HT1080 (cell line): ENCODE results near the gene FEZF2. TPM values are rescaled to one million over a fixed set of nuclear protein-coding genes. Genes with fewer than 3 reads are reported as not detected.

ENCODE experiments used
- DNase-seq: peaks from one replicate; pipeline ENCODE4 v3.0.0-alpha.2; 2015; ENCODE audit warnings: low read depth
- total RNA-seq: library from RNA; depleted of rRNA; stranded (reverse); fragments of >200 nt; shearing (Covaris generic); gene quantifications from 2 replicates; pipeline ENCODE4 v1.2.3, GENCODE V29; 2014

FEZF2 gene
- total RNA-seq, 1 experiment from 2014 or later: not detected

- peak; percentile 8 for DNase-seq
These were observed 40.5 kb downstream of the FEZF2 start for GRCh38 chr3:62332835-62333244.

- no peak for DNase-seq
These were observed 41.3 kb downstream of the FEZF2 start for GRCh38 chr3:62332017-62332416.

- DNase-seq: no peak
These were observed 43.4 kb downstream of the FEZF2 start for GRCh38 chr3:62329971-62330370.

- no peak for DNase-seq
These were observed 47.5 kb downstream of the FEZF2 start for GRCh38 chr3:62325896-62326295.

- DNase-seq: no peak
These were observed 50.1 kb downstream of the FEZF2 start for GRCh38 chr3:62323241-62323640.
